ENCODE measurements around the gene RAD52. TPM values are rescaled to one million over a fixed set of nuclear protein-coding genes. Genes with fewer than 3 reads are reported as not detected.

Gene RAD52
- total RNA-seq, 1 experiment from 2014 or later = 24.7 TPM

- intact Hi-C loops (cut with micrococcal nuclease; ENCODE audit: unreplicated experiment) = no loop called here
- Histone ChIP-seq H3K9me3 (ENCODE audit: low read depth, low read length, poor library complexity, severe bottlenecking) (no peaks in the 10 kb centered on the region), H3K4me3 (ENCODE audit: low read depth, low read length, poor library complexity, severe bottlenecking) (no peak overlapping the region), H3K27me3 (replicated peaks; ENCODE audit: insufficient read depth, low read depth, low read length, poor library complexity) (no peaks in the 10 kb centered on the region), H3K36me3 (ENCODE audit: insufficient read depth, low read length, poor library complexity, severe bottlenecking) (peaks cover 38% of the 10 kb centered on the region), H3K4me1 (ENCODE audit: insufficient read depth, low read length, poor library complexity, severe bottlenecking) (no peaks in the 10 kb centered on the region), H3K27ac (ENCODE audit: low read depth, low read length, poor library complexity, severe bottlenecking) (no peak overlapping the region)
- no TSS peak for BruUV-seq (replicated peaks)
- CTCF ChIA-PET = no interaction called here
- DNase-seq (ENCODE audit: low spot score) = no peak
- TF ChIP-seq CTCF (conservative IDR thresholded peaks at IDR 0.05; ENCODE audit: low read depth, low read length) (no peak), EZH2 (IDR thresholded peaks at IDR 0.05; ENCODE audit: borderline replicate concordance, low read depth, low read length, poor library complexity, severe bottlenecking) (no peak)
- POLR2A ChIA-PET (ENCODE audit: low non-redundant PET) = no interaction called here
These were observed 27.2 kb downstream of the RAD52 start for GRCh38 chr12:922285-922684.

GRCh38 chr12:920676-921075 lies 28.8 kb downstream of the RAD52 start:
- TF ChIP-seq EZH2 (IDR thresholded peaks at IDR 0.05; ENCODE audit: borderline replicate concordance, low read depth, low read length, poor library complexity, severe bottlenecking) (no peak), CTCF (conservative IDR thresholded peaks at IDR 0.05; ENCODE audit: low read depth, low read length) (no peak)
- ChIA-PET CTCF (no interaction called here), POLR2A (ENCODE audit: low non-redundant PET) (no interaction called here)
- DNase-seq (ENCODE audit: low spot score) = no peak
- no peak overlapping the region for H3K4me3 ChIP-seq (ENCODE audit: low read depth, low read length, poor library complexity, severe bottlenecking)
- intact Hi-C loops (cut with micrococcal nuclease; ENCODE audit: unreplicated experiment) = no loop called here
- no peaks in the 10 kb centered on the region for H3K9me3 ChIP-seq (ENCODE audit: low read depth, low read length, poor library complexity, severe bottlenecking)
- H3K27me3 ChIP-seq (replicated peaks; ENCODE audit: insufficient read depth, low read depth, low read length, poor library complexity) = no peaks in the 10 kb centered on the region
- peaks cover 38% of the 10 kb centered on the region for H3K36me3 ChIP-seq (ENCODE audit: insufficient read depth, low read length, poor library complexity, severe bottlenecking)
- H3K4me1 ChIP-seq (ENCODE audit: insufficient read depth, low read length, poor library complexity, severe bottlenecking) = no peaks in the 10 kb centered on the region
- no peak overlapping the region for H3K27ac ChIP-seq (ENCODE audit: low read depth, low read length, poor library complexity, severe bottlenecking)
- no TSS peak for BruUV-seq (replicated peaks)

- ChIA-PET CTCF (no interaction called here), POLR2A (ENCODE audit: low non-redundant PET) (no interaction called here)
- Histone ChIP-seq H3K27ac (ENCODE audit: low read depth, low read length, poor library complexity, severe bottlenecking) (no peak overlapping the region), H3K36me3 (ENCODE audit: insufficient read depth, low read length, poor library complexity, severe bottlenecking) (peaks cover 61% of the 10 kb centered on the region), H3K27me3 (replicated peaks; ENCODE audit: insufficient read depth, low read depth, low read length, poor library complexity) (no peaks in the 10 kb centered on the region), H3K9me3 (ENCODE audit: low read depth, low read length, poor library complexity, severe bottlenecking) (no peaks in the 10 kb centered on the region), H3K4me1 (ENCODE audit: insufficient read depth, low read length, poor library complexity, severe bottlenecking) (no peaks in the 10 kb centered on the region), H3K4me3 (ENCODE audit: low read depth, low read length, poor library complexity, severe bottlenecking) (no peak overlapping the region)
- no peak for DNase-seq (ENCODE audit: low spot score)
- BruUV-seq (replicated peaks) = no TSS peak
- no peak for TF ChIP-seq EZH2 (IDR thresholded peaks at IDR 0.05; ENCODE audit: borderline replicate concordance, low read depth, low read length, poor library complexity, severe bottlenecking)
- TF ChIP-seq CTCF (conservative IDR thresholded peaks at IDR 0.05; ENCODE audit: low read depth, low read length) = no peak
- intact Hi-C loops (cut with micrococcal nuclease; ENCODE audit: unreplicated experiment) = no loop called here
These were observed 32.6 kb downstream of the RAD52 start for GRCh38 chr12:916712-917445.

Data from A673 (cell line).